ENCODE results near the gene FGD4.

The FGD4 gene

DNA sequence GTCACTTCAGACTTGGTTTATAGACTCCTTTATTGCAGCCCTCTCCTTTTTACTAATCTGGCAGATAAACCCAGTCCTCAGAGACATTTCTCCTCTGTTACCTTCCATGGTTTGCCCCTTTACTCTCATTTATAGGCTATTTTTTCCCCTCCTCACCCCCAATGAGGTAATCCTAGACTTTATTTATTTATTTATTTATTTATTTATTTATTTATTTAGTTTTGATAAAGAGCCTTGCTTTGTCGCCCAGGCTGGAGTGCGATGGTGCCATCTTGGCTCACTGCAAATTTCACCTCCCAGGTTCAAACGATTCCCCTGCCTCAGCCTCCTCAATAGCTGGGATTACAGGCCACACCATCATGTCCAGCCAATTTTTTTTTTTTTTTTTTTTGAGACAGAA lies 8.4 kb downstream of the FGD4 start:
- no peak for DNase-seq

DNA sequence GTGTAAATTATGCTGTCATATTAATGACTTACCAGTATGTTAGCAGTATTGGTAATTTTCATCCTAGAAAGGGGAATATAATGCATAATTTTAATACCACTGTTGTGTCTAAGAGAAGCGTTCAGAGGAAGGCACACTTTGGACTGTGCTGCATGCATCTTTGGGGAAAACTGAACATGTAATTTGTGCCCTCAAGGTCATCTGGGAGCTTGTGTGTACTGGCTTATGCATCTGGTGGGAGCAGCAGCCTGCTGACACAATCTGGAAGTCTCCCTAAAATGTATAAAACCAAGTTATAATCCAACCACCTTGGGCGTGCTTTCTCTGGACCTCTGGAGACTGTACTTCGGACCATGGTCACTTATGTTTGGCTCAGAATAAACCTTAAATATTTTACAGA lies 14.1 kb downstream of the FGD4 start:
- DNase-seq, result no peak

DNA sequence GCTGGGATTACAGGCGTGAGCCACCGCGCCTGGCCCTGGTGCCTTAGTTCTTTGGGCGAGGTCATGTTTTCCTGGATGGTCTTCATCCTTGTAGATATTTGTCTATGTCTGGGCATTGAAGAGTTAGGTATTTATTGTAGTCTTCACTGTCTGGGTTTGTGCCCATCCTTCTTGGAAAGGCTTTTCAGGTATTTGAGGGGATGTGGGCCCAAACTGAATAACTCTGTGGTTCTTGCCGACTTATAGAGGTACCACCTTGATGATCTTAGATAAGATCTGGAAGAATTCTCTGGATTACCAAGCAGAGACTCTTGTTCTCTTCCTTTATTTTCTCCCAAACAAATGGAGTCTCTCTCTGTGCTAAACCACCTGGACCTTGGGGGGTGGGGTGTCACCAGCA lies 18.9 kb downstream of the FGD4 start:
- no peak for DNase-seq

DNA sequence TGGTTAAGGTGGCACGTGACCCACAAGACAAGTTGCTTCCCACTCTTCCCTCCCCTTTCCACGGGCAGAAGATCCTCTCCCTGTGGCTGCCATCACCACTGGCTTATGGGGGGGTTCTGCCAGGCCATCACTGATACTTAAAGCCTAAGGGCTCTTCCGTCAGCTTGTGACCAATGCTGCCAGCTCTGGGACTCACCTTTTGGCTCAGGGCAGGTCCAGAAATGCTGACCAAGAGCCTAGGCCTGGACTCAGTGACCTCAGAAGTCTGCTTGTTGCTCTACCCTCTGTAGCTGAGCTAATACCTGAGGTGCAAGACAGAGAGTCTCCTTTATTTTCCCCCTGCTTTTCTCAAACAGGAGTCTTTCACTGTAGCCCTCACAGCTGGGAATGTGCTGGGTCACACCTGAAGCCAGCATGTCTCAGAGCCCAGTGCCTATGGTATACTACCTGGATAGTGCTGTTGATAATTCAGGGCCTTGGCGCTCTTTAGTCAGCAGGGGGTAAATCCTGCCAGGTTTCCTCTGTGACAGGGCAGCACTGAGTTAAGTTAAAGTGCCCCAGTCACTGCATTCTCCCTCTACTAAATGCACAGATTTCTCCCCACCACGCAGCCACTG lies 19.7 kb downstream of the FGD4 start:
- DNase-seq, result no peak

DNA sequence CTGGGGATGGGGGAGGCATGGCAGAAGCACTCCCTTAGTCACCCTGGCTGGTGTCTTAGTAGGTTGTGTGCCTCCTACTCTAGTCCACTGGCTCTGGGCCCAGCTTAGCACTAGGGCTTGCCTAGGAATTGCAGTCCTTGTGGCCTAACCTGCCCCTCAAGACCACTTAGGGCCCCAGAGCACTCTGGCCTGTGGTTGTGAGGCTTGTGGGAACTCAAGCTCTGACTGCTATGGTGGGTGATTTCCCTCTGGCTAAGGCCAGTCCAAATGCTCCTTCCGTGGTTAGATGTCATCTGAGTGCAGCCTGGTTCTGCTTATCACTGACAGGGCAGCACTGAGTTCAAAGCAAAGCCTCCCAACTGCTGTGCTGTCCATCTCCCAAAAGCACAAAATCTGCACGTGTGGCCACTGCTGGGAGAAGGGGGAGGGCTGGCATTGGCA lies 20.2 kb downstream of the FGD4 start:
- peak; percentile 54 to 81 for DNase-seq

DNA sequence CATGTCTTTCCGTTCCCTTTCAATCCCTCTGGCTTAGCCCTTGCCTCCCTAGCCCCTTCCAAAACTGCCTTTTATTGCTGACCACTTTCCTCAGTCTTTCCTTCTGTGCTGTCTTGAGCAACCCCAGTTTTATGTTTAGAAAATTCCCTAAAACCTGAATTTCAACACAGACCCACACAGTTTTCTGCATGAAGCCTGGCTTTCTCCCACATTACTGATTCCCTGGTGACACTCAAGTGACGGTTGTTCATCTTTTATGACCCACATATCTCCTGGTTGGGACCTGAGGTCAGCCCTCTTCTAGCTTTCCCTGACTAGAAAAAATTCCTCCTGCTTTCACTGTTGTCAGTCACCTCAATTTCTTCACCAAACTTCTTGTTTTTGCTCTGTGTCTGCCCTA lies 21.0 kb downstream of the FGD4 start:
- peak; percentile 48 to 77 for DNase-seq

DNA sequence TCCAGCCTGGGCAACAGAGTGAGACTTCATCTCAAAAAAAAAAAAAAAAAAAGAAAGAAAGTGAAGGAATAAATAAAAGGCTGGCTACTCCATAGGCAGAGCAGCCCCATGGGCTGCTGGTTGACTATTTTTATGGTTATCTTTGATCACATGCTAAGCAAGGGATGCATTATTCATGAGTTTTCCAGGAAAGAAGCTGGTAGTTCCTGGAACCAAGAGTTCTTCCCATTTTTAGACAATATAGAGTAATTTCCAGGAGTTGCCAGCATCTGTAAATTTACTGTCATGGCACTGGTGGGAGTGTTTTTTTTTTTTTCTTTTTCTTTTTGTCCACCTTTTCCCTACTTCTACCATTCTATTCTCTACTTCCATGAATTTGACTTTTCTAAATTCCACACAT lies 24.2 kb downstream of the FGD4 start:
- peak; percentile 68 to 83 for DNase-seq

DNA sequence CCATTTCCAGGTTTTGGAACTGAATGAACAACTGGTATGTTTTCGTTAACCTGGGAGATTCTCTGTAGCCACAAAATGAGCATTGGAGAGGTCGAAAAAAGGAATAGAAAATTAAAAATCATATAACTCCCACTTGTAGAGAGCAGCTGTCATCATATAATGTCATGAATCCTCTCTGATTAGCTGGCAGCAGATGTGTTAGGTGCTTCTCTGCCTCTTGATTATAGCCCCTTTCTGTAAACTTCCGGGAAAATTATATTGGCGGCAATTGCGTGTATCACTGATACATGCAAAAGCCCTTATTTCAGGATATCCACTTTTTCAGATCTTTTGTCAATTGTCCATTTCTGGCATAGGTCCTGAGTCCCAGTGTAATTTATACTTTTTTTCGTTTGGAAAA lies 31.7 kb downstream of the FGD4 start:
- no peak for DNase-seq

DNA sequence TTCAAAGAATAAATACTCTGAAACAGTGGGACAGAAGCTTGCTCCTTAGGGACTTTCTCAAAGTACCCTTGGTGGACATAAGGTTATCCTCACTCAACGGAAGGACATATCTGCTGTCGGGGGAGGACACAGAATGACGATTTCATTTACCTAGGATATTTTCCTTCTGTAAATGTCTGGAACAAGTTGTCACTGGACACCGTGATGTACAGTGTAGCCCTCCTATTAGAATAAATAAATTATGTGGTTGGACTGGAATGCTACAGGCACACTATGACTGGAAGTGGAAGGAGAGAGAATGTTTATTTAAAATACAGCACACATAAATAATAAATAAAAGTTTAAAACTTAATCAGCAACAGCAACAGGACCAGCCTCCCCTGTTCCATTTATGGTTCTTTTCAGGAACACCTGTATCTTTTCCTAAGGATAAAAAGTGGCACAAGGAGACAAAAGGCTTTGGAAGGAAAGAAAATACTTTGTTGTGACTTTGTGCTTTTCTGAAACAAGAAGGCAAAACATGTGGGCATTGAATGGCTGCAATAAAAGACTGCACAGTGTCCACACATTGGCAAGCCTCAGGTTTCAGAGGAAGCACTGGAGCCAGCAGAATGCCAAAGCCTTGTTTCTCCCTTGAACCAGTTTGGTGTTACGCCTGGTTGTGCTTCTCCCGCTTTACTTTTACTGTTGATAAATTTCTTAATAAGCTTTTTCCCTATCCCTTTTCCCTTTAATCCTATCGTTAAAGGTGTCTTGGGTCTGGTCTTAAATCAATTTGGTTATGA lies 36.8 kb downstream of the FGD4 start:
- no peak for DNase-seq

DNA sequence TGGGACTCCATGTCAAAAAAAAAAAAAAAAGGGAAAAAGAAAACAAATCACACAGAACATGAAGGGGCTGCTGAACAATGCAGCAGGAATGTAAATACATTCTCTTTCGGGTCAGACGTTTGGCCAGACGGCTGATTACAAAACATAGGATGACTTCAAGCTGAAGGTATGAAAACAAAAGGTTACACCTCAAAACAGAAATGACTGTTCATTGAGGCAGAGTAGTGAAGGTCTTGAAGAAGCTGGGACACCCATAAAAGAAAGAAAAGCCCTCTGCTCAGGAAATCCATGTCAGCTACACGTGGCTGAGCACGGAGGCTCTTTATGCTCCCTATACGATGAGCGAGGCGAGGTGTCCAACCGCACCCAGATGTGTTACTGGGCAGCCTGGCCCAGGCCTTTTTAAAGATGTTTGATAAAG lies 37.7 kb downstream of the FGD4 start:
- no peak for DNase-seq

DNA sequence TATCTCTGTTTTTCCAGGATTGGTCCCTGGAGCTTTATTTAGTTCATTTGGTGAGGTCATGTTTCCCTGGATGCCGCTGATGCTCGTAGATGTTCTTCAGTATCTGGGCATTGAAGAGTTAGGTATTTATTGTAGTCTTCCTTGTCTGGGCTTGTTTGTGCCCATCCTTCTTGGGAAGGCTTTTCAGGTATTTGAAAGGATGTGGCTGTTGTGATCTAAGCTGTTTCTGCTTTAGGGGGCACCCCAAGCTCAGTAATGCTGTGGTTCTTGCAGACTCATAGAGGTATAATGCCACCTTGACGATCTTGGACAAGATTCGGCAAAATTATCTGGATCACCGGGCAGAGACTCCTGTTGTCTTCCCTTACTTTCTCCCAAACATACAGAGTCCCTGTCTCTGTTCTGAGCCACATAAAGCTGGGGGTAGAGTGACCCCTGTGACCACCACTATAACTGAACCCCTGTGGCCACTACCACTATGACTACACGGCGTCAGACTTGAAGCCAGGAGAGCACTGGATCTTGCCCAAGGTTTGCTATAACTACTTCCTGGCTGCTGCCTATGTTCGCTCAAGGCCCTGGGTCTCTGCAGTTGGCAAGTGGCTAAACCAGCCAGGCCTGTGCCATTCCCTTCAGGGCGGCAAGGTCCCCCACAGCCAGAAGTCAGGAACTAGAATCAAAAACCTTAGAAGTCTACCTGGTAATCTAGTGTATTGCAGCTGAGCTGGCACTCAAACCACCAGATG lies 40.9 kb downstream of the FGD4 start:
- no peak for DNase-seq

DNA sequence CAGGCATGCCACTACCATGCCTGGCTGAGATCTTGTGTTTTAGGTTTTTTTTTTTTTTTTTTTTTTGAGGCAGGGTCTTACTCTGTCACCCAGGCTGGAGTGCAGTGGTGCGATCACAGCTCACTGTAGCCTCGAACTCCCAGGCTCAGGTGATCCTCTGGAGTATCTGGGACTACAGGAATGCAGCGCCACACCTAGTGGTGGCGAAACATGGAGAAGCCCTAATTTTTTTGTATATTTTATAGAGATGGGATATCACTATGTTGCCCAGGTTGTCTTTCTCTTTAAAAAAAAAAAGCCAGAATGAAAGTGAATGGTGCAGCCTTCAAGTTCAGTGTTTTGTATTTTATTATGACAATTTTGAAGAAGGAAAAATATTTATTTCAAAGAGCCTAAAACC lies 44.1 kb downstream of the FGD4 start:
- no peak for DNase-seq

DNA sequence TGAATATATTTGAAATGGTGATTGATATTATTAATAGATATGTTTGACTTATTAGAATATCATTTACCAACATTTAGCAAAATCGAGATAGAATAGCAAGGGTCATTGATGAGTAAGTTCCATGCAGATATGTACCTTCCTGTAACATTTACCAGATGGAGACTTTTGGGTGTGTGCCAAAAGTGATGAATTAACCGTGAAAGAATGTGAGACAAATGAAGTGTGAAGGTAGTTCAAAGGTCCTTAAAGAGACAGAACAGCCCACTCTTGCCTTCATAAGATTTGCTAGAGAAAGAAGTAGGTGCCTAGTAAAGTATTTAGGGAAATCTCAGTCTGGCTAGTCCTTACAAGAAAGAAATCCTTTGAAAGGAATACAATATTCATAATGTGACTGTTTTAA lies 45.5 kb downstream of the FGD4 start:
- no peak for DNase-seq

DNA sequence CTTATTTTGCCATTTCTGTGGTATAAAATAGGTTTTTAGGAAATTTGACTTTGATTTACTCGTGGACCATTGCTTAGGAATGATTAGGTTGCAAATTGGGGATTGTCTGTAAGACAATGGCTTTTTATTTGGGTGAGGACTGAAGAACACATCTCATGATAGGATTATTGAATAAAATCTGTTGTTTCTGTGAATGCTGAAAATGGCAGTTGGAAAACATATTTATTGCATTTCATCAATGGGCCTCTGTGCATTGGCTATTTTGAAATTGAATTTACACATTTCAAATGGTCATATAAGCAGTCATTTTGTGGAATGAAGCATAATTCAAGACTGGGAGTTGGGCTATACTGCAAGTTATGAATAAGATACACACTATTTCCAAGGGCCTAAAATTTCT lies 46.0 kb downstream of the FGD4 start:
- no peak for DNase-seq

DNA sequence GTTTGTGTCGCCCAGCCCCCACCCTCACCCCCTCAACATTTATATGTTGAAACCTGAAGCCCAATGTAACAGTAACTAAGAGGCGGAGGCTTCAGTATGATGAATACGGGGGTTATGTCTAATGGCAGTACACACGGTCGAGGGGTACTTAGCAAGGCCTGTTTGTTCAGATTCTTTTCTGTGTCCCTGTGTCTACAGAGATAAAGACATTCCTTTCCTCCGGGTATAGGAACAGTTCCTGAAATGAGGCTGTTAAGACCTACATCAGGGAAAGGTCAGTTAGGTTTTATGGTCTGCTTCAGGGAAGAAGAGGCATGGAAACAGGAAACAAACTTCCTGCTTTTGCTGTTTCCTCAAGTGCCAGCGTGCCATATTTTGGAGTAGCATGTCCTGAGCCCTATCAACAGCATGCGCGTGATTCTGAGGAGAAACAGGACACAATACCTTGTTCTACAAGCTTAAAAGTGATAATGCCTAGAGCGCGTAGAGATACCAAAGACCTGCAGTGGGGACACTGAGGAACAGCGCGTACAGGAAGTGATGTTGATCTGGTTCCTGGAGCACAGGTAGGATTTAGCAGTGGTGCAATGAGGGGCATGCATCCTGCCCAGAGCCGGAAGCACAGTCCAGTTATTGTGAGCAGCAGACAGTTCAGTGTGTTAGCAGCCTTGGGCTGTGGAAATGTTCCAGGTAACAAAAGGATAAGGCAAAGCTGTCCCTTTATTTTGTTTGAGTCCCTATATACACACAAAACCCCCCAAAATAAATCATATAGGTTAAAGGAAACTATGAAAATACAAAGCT lies 47.2 kb downstream of the FGD4 start:
- no peak for DNase-seq

DNA sequence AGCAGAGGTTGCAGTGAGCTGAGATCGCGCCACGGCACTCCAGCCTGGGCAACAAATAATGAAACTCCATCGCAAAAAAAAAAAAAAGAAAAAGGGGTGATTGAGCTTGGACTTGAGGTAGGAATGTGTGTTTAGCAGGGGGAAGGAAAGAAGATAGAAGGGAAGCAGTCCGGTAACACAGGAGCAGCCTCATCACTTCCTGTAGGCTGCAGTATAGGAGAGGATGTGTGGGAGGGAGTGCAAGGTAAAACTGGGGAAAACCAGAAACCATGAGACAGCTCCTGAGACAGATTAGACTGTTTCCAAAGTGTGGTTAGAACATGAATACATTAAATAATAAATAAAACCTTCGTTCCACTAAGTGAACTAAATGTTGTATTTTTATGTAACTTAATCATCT lies 49.2 kb downstream of the FGD4 start:
- DNase-seq, result no peak

DNA sequence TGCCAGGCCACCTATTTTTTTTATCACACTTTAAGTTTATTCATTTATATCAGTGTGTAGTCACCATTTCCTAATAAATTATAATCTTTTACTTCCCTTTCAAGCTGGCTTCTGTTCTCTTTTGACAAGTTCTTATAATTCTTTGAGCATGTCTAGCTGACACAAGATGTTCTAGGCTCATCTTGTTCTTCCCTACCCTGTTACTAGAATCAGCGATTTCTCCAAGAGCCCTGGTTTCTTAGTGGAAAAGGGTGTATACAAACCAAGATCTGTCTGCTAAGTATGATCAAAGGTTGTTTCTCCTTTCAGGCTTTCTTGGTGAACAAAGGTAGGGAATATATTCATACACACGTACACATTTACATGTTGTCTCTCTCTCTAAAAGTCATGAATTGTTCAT lies 51.0 kb downstream of the FGD4 start:
- DNase-seq, result no peak

DNA sequence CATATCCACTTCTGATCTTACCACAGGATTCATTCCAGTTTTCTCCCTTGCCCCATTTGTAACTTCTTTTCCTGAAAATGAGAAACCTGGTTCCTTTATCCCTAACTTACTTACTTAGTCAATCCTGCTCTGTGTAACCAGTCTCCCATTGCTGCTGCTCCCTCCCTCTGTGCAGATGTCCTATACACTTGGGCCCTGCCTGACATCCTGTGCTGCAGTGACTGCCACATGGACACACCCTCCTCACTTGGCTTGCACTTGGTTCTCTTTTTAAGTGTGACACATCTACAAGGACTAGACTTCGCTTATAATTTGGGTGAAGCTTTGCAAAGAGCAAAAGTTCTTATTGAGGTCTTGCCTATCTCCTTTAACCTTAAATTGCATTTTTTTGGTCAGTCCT lies 51.4 kb downstream of the FGD4 start:
- DNase-seq, result peak; percentile 34 to 39

DNA sequence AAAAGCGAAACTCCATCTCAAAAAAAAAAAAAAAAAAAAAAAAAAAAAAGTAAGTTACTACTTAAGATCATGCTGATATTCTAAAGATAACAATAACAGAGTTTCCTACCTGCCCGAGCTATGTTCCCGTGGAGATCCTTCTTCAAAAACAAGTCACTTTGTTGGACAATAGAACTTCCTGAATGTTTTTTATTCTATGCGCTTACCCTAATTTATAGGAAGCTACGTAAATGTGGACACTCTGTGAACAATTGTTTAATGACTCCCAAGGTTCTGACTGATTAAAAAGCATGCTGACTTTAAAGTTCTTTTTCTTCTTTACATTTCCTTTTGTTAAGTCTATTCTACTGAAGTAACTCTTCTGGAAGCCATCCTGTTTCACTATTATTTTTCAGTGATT lies 52.5 kb downstream of the FGD4 start:
- DNase-seq, result no peak

DNA sequence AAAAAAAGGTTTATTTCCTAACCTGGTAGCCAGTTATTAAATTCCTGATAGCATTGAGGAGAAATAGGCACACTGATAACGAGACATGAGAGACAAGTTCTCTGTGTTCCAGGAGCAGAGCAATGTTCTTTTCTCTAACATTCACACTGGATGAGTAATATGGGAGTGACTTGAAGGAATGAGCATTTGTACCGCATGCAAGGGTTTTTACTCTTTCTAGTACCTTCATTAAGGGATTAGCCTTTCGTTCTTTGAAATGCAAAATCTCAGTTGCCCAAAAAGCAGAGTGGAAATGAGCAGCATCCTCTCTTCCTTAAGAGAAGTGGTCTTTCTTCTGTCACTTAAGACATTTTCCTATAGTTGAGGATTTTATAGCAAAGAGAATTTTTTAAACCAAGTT lies 54.7 kb downstream of the FGD4 start:
- no peak for DNase-seq

DNA sequence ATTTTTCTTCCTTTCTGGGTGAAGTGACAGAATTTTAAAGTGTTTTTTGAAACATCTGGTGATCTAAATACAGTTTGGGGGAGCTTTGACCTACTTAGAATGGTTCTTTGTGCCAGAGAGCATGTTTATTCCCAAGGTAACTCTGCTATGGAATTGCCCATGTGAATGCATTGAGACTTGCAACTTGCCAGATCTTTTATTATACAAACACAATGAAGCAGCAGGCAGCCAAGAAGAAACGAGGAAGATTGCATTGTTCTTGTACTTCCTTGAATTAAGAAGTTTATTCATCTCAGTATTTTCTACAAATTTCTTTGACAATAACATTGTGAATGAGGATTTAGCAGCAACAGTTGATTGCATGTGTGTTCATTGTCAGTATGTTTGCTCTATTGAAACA lies 55.5 kb downstream of the FGD4 start:
- no peak for DNase-seq

DNA sequence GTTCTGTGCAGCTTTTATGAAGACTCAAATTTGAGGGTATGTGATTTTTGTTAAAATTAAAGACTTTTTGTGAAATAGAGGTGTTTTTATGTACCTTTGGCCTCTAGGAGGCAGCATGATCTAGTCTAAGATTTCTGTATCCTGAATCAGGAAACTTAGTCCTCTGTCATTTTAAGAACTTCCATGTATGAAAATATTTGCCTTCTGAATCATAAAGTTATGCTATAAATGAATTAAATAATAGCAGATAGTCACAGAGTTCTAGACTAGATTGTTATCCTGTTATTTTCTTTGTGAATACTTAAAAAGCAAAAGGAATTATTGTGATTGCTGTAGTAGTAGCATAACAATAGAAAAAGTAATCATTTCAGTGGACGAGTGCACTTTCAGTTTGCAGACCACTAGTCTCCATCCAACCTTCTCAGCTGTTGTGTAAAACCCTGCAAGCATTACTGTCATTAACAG lies 56.3 kb downstream of the FGD4 start:
- peak; percentile 71 to 85 for DNase-seq

All from inflammatory macrophage (primary cell).